Measurements from ENCODE around the gene COL23A1. TPM values are rescaled to one million over a fixed set of nuclear protein-coding genes. Genes with fewer than 3 reads are reported as not detected.

Gene COL23A1
- total and polyA plus RNA-seq, 2 experiments from 2014 or later: 4.8 to 8.2 TPM

DNA sequence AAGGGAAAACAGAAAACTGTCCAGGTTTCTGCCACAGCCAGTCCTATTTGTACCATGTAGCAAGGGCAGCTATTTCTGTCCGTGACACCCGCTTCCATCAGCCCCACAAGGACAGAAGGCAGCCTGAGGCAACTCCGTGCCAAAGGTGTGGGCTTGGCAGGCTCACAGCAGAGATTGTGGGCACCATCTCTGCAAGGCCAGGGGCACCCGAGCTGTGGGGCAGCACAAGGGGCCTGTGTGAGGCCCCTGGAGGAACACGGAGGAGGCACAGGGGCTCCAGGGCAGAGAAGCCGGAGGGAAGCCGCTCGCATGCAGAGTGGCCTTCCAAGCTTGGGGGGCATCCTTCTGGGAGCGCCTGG, 43.5 kb downstream of the COL23A1 start (continued):
- TF ChIP-seq, protein P1, sequence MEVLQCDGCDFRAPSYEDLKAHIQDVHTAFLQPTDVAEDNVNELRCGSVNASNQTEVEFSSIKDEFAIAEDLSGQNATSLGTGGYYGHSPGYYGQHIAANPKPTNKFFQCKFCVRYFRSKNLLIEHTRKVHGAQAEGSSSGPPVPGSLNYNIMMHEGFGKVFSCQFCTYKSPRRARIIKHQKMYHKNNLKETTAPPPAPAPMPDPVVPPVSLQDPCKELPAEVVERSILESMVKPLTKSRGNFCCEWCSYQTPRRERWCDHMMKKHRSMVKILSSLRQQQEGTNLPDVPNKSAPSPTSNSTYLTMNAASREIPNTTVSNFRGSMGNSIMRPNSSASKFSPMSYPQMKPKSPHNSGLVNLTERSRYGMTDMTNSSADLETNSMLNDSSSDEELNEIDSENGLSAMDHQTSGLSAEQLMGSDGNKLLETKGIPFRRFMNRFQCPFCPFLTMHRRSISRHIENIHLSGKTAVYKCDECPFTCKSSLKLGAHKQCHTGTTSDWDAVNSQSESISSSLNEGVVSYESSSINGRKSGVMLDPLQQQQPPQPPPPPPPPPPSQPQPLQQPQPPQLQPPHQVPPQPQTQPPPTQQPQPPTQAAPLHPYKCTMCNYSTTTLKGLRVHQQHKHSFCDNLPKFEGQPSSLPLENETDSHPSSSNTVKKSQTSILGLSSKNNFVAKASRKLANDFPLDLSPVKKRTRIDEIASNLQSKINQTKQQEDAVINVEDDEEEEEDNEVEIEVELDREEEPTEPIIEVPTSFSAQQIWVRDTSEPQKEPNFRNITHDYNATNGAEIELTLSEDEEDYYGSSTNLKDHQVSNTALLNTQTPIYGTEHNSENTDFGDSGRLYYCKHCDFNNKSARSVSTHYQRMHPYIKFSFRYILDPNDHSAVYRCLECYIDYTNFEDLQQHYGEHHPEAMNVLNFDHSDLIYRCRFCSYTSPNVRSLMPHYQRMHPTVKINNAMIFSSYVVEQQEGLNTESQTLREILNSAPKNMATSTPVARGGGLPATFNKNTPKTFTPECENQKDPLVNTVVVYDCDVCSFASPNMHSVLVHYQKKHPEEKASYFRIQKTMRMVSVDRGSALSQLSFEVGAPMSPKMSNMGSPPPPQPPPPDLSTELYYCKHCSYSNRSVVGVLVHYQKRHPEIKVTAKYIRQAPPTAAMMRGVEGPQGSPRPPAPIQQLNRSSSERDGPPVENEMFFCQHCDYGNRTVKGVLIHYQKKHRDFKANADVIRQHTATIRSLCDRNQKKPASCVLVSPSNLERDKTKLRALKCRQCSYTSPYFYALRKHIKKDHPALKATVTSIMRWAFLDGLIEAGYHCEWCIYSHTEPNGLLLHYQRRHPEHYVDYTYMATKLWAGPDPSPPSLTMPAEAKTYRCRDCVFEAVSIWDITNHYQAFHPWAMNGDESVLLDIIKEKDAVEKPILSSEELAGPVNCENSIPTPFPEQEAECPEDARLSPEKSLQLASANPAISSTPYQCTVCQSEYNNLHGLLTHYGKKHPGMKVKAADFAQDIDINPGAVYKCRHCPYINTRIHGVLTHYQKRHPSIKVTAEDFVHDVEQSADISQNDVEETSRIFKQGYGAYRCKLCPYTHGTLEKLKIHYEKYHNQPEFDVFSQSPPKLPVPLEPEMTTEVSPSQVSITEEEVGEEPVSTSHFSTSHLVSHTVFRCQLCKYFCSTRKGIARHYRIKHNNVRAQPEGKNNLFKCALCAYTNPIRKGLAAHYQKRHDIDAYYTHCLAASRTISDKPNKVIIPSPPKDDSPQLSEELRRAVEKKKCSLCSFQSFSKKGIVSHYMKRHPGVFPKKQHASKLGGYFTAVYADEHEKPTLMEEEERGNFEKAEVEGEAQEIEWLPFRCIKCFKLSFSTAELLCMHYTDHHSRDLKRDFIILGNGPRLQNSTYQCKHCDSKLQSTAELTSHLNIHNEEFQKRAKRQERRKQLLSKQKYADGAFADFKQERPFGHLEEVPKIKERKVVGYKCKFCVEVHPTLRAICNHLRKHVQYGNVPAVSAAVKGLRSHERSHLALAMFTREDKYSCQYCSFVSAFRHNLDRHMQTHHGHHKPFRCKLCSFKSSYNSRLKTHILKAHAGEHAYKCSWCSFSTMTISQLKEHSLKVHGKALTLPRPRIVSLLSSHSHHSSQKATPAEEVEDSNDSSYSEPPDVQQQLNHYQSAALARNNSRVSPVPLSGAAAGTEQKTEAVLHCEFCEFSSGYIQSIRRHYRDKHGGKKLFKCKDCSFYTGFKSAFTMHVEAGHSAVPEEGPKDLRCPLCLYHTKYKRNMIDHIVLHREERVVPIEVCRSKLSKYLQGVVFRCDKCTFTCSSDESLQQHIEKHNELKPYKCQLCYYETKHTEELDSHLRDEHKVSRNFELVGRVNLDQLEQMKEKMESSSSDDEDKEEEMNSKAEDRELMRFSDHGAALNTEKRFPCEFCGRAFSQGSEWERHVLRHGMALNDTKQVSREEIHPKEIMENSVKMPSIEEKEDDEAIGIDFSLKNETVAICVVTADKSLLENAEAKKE (CRISPR knock-in tag; IDR thresholded peaks at IDR 0.05): no peak
- TF ChIP-seq ZNF331 (CRISPR knock-in tag; IDR thresholded peaks at IDR 0.05; ENCODE audit: low read depth): no peak

DNA sequence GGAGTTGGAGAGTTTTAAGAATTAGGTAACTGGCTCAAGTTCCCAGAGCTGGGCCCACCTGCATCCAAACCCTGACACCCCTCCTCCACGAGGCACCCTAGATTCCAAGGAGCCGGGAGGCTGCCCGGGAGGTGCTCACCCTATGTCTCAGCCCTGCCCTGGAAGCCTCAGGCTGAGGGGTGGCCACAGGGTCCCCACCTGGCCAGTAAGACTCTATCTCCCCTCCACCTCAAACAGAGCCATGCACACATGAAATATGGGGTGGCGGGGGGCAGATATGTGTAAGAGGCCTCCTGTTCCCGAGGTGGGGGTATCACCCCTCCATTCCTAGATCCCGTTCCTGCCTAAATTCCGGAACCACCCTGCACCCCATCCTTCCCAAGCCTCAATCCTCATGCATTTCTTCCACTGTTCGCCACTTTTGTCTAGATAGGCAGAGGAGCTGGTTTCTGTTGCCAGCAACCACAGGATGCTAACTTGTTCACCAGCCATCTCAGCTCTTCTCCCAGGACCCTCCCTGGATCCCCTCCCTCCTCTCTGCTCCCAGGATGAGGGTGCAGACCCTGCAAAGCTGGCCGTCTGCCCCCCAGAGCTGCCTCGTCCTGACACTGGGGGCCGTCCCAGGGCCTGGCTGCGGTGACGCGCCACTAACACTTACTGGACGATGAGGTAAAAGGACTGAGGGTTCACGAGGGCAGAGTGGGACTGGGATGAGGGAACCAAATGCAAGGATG, 44.1 kb downstream of the COL23A1 start:
- no peaks in the 10 kb centered on the region for H3F3A ChIP-seq (replicated peaks; ENCODE audit: low read depth)
- no peaks in the 10 kb centered on the region for H3K9me3 Mint-ChIP-seq
- H3K4me1 Mint-ChIP-seq: peaks cover 35% of the 10 kb centered on the region
- H3K4me3 ChIP-seq: no peak overlapping the region
- no peaks in the 10 kb centered on the region for H3K27me3 ChIP-seq (ENCODE audit: insufficient read depth)
- H3K27ac Mint-ChIP-seq: no peak overlapping the region
- peaks cover 9% of the 10 kb centered on the region for H3K27me3 Mint-ChIP-seq (ENCODE audit: insufficient read depth, low read depth, poor library complexity)
- H3K4me3 Mint-ChIP-seq: no peak overlapping the region
- no peak for DNase-seq (ENCODE audit: low spot score)
- H3K27ac ChIP-seq (ENCODE audit: low read depth): no peak overlapping the region
- H3K4me1 ChIP-seq (ENCODE audit: insufficient read depth): peaks cover 6% of the 10 kb centered on the region
- H2AFZ ChIP-seq: no peak overlapping the region
- ATAC-seq: no peak
- H3K36me3 ChIP-seq (ENCODE audit: insufficient read depth): no peaks in the 10 kb centered on the region
- no peak overlapping the region for H3K4me2 ChIP-seq
- H4K20me1 ChIP-seq (replicated peaks; ENCODE audit: insufficient read depth): no peaks in the 10 kb centered on the region
- no peaks in the 10 kb centered on the region; the same call in 1 of the 2 replicates for H3K79me2 ChIP-seq (replicated peaks; ENCODE audit: insufficient read depth)
- H3K36me3 Mint-ChIP-seq (ENCODE audit: low read depth): no peaks in the 10 kb centered on the region
- H3K9me2 ChIP-seq (ENCODE audit: insufficient read depth): no peaks in the 10 kb centered on the region
- TF ChIP-seq JUNB (IDR thresholded peaks at IDR 0.05; ENCODE audit: unreplicated experiment) (no peak), CREB1 (CRISPR knock-in tag; IDR thresholded peaks at IDR 0.05; ENCODE audit: low read depth) (no peak), POLR2AphosphoS5 (IDR thresholded peaks at IDR 0.05; ENCODE audit: low read depth) (no peak), EZH2phosphoT487 (IDR thresholded peaks at IDR 0.05; ENCODE audit: unreplicated experiment) (no peak), EZH2 (IDR thresholded peaks at IDR 0.05; ENCODE audit: low read depth, unreplicated experiment) (no peak), NANOG (IDR thresholded peaks at IDR 0.05; ENCODE audit: borderline replicate concordance) (no peak), ZNF331 (CRISPR knock-in tag; IDR thresholded peaks at IDR 0.05; ENCODE audit: low read depth) (no peak), STAT1 (IDR thresholded peaks at IDR 0.05; ENCODE audit: unreplicated experiment) (no peak)
- TF ChIP-seq, protein P2, sequence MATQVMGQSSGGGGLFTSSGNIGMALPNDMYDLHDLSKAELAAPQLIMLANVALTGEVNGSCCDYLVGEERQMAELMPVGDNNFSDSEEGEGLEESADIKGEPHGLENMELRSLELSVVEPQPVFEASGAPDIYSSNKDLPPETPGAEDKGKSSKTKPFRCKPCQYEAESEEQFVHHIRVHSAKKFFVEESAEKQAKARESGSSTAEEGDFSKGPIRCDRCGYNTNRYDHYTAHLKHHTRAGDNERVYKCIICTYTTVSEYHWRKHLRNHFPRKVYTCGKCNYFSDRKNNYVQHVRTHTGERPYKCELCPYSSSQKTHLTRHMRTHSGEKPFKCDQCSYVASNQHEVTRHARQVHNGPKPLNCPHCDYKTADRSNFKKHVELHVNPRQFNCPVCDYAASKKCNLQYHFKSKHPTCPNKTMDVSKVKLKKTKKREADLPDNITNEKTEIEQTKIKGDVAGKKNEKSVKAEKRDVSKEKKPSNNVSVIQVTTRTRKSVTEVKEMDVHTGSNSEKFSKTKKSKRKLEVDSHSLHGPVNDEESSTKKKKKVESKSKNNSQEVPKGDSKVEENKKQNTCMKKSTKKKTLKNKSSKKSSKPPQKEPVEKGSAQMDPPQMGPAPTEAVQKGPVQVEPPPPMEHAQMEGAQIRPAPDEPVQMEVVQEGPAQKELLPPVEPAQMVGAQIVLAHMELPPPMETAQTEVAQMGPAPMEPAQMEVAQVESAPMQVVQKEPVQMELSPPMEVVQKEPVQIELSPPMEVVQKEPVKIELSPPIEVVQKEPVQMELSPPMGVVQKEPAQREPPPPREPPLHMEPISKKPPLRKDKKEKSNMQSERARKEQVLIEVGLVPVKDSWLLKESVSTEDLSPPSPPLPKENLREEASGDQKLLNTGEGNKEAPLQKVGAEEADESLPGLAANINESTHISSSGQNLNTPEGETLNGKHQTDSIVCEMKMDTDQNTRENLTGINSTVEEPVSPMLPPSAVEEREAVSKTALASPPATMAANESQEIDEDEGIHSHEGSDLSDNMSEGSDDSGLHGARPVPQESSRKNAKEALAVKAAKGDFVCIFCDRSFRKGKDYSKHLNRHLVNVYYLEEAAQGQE (IDR thresholded peaks at IDR 0.05; ENCODE audit: unreplicated experiment): no peak
- TF ChIP-seq, protein P3, sequence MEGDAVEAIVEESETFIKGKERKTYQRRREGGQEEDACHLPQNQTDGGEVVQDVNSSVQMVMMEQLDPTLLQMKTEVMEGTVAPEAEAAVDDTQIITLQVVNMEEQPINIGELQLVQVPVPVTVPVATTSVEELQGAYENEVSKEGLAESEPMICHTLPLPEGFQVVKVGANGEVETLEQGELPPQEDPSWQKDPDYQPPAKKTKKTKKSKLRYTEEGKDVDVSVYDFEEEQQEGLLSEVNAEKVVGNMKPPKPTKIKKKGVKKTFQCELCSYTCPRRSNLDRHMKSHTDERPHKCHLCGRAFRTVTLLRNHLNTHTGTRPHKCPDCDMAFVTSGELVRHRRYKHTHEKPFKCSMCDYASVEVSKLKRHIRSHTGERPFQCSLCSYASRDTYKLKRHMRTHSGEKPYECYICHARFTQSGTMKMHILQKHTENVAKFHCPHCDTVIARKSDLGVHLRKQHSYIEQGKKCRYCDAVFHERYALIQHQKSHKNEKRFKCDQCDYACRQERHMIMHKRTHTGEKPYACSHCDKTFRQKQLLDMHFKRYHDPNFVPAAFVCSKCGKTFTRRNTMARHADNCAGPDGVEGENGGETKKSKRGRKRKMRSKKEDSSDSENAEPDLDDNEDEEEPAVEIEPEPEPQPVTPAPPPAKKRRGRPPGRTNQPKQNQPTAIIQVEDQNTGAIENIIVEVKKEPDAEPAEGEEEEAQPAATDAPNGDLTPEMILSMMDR (conservative IDR thresholded peaks at IDR 0.05; ENCODE audit: low read depth in 2 of 2): no peak

Measured in GM23338 (cell line).